ENCODE measurements around the gene MRGPRE.

MRGPRE gene

GRCh38 chr11:3213659-3214419, 18.4 kb downstream of the MRGPRE start:
- DNase-seq (ENCODE audit: low read depth in 3 of 3), result no peak

- no peak for DNase-seq (ENCODE audit: low read depth in 3 of 3)
These were observed 23.9 kb downstream of the MRGPRE start for GRCh38 chr11:3208272-3208671.

GRCh38 chr11:3207526-3208189, 24.6 kb downstream of the MRGPRE start:
- no peak for DNase-seq (ENCODE audit: low read depth in 3 of 3)

GRCh38 chr11:3206922-3207204, 25.4 kb downstream of the MRGPRE start:
- no peak for DNase-seq (ENCODE audit: low read depth in 3 of 3)

GRCh38 chr11:3206156-3206921, 25.9 kb downstream of the MRGPRE start:
- no peak for DNase-seq (ENCODE audit: low read depth in 3 of 3)

GRCh38 chr11:3205261-3206155, 26.7 kb downstream of the MRGPRE start:
- no peak for DNase-seq (ENCODE audit: low read depth in 3 of 3)

- no peak for DNase-seq (ENCODE audit: low read depth in 3 of 3)
These were observed 27.8 kb downstream of the MRGPRE start for GRCh38 chr11:3204141-3205015.

- DNase-seq (ENCODE audit: low read depth in 3 of 3), result no peak
These were observed 28.8 kb downstream of the MRGPRE start for GRCh38 chr11:3203221-3204043.

GRCh38 chr11:3202759-3203158, 29.5 kb downstream of the MRGPRE start:
- DNase-seq (ENCODE audit: low read depth in 3 of 3), result no peak

- no peak for DNase-seq (ENCODE audit: low read depth in 3 of 3)
These were observed 29.9 kb downstream of the MRGPRE start for GRCh38 chr11:3202305-3202704.

- no peak for DNase-seq (ENCODE audit: low read depth in 3 of 3)
These were observed 30.5 kb downstream of the MRGPRE start for GRCh38 chr11:3201677-3202181.

- no peak for DNase-seq (ENCODE audit: low read depth in 3 of 3)
These were observed 31.1 kb downstream of the MRGPRE start for GRCh38 chr11:3201112-3201581.

GRCh38 chr11:3200388-3201111, 31.7 kb downstream of the MRGPRE start:
- no peak for DNase-seq (ENCODE audit: low read depth in 3 of 3)

GRCh38 chr11:3199537-3200295, 32.5 kb downstream of the MRGPRE start:
- no peak for DNase-seq (ENCODE audit: low read depth in 3 of 3)

GRCh38 chr11:3198815-3199214, 33.4 kb downstream of the MRGPRE start:
- no peak for DNase-seq (ENCODE audit: low read depth in 3 of 3)

- DNase-seq (ENCODE audit: low read depth in 3 of 3), result no peak
These were observed 34.2 kb downstream of the MRGPRE start for GRCh38 chr11:3197878-3198528.

GRCh38 chr11:3197044-3197695, 35.0 kb downstream of the MRGPRE start:
- DNase-seq (ENCODE audit: low read depth in 3 of 3), result no peak
